NCI-H69 (cell line): ENCODE data around the gene HIP1R.

Experiments
- DNase-seq: peaks from one replicate; lab custom pipeline; 2025; lab: John Stamatoyannopoulos, UW

HIP1R gene

GRCh38 chr12:122830517-122831214 lies 4.6 kb upstream of the HIP1R start:
- peak; percentile 23 for DNase-seq

- peak; percentile 91 for DNase-seq
Measured at GRCh38 chr12:122834104-122834920, 945 bp upstream of the HIP1R start.

- peak; percentile 71 for DNase-seq
Measured at GRCh38 chr12:122835750-122836026, 431 bp downstream of the HIP1R start.

GRCh38 chr12:122836027-122836921 lies 1.0 kb downstream of the HIP1R start:
- peak; percentile 84 for DNase-seq

- peak; percentile 96 for DNase-seq
Measured at GRCh38 chr12:122837306-122838265, 2.3 kb downstream of the HIP1R start.

- no peak for DNase-seq
Measured at GRCh38 chr12:122838841-122839240, 3.6 kb downstream of the HIP1R start.

GRCh38 chr12:122839907-122840554 lies 4.8 kb downstream of the HIP1R start:
- no peak for DNase-seq

- no peak for DNase-seq
Measured at GRCh38 chr12:122840580-122841513, 5.6 kb downstream of the HIP1R start.

GRCh38 chr12:122841544-122842321 lies 6.5 kb downstream of the HIP1R start:
- peak; percentile 45 for DNase-seq

- no peak for DNase-seq
Measured at GRCh38 chr12:122842505-122843405, 7.5 kb downstream of the HIP1R start.

- no peak for DNase-seq
Measured at GRCh38 chr12:122843455-122843854, 8.2 kb downstream of the HIP1R start.

- no peak for DNase-seq
Measured at GRCh38 chr12:122844366-122844971, 9.2 kb downstream of the HIP1R start.

GRCh38 chr12:122845041-122845864 lies 10.0 kb downstream of the HIP1R start:
- no peak for DNase-seq

- DNase-seq = peak; percentile 55
Measured at GRCh38 chr12:122845865-122846621, 10.8 kb downstream of the HIP1R start.

GRCh38 chr12:122846622-122847515 lies 11.6 kb downstream of the HIP1R start:
- no peak for DNase-seq
